CD4-positive, alpha-beta T cell (primary cell): ENCODE data around the gene LIPK. TPM values are rescaled to one million over a fixed set of nuclear protein-coding genes. Genes with fewer than 3 reads are reported as not detected.

ENCODE experiments used
- ATAC-seq: fragments of 200-7000 bp; cut with Tn5 transposase; one replicate; pipeline ENCODE4 v1.10.0; 2022; ENCODE audit warnings: mild to moderate bottlenecking; ENCODE audit not compliant: poor library complexity
- CTCF ChIA-PET: fragments of 350-600 bp; sonication (Branson Sonifier 250); formaldehyde crosslinking; loops from one replicate; lab custom pipeline; 2021; ENCODE audit warnings: antibody characterized with exemption, inconsistent platforms; lab: Charles Lee
- POLR2A ChIA-PET: fragments of 350-600 bp; sonication (Branson Sonifier 250); formaldehyde crosslinking; loops from one replicate; lab custom pipeline; 2021; ENCODE audit warnings: antibody characterized with exemption, inconsistent platforms; lab: Charles Lee
- DNase-seq, 14 experiments: peaks; one replicate each; pipeline ENCODE4 v3.0.0-alpha.2; 2013 to 2020; ENCODE audit warnings: mixed read lengths in 2 of 14
- H3K27ac ChIP-seq, 2 donors: one replicate each; pipeline versions ENCODE4 v1.5.1 to v1.7.0; 2013; ENCODE audit warnings: low read length in 2 of 2, low read depth in 1 of 2, mild to moderate bottlenecking in 1 of 2
- H3K27me3 ChIP-seq, 2 experiments: 1 replicate in 1 of 2; 2 replicates in 1 of 2; pipeline versions ENCODE4 v1.6.1 to v1.7.0; 2013; ENCODE audit warnings: low read length in 2 of 2, control low read depth in 1 of 2, mild to moderate bottlenecking in 1 of 2, moderate library complexity in 1 of 2; ENCODE audit not compliant: insufficient read depth in 2 of 2, control insufficient read depth in 1 of 2
- H3K36me3 ChIP-seq: one replicate; pipeline ENCODE4 v1.6.1; 2013; ENCODE audit warnings: low read length, control low read depth; ENCODE audit not compliant: insufficient read depth
- H3K4me1 ChIP-seq: one replicate; pipeline ENCODE4 v1.6.1; 2013; ENCODE audit warnings: low read length, control low read depth; ENCODE audit not compliant: insufficient read depth
- H3K4me3 ChIP-seq: one replicate; pipeline ENCODE4 v1.5.1; 2013; ENCODE audit warnings: mild to moderate bottlenecking, low read length, moderate library complexity
- H3K9me3 ChIP-seq, 2 experiments: 1 replicate in 1 of 2; 2 replicates in 1 of 2; pipeline versions ENCODE4 v1.6.1 to v1.7.0; 2013; ENCODE audit warnings: low read length in 2 of 2, mild to moderate bottlenecking in 2 of 2, control low read depth in 1 of 2, moderate library complexity in 1 of 2; ENCODE audit not compliant: control insufficient read depth in 1 of 2, insufficient read depth in 1 of 2
- H3K27ac Mint-ChIP-seq: one replicate; pipeline ENCODE4 v1.8.0; 2020; ENCODE audit warnings: mixed read lengths
- H3K27me3 Mint-ChIP-seq: one replicate; pipeline ENCODE4 v1.8.0; 2021; ENCODE audit warnings: mixed read lengths
- H3K36me3 Mint-ChIP-seq: one replicate; pipeline ENCODE4 v1.8.0; 2021; ENCODE audit warnings: low read depth, mixed read lengths
- H3K4me1 Mint-ChIP-seq: one replicate; pipeline ENCODE4 v1.8.0; 2021; ENCODE audit warnings: low read depth, mixed read lengths
- H3K4me3 Mint-ChIP-seq: one replicate; pipeline ENCODE4 v1.8.0; 2020; ENCODE audit warnings: mild to moderate bottlenecking, mixed read lengths
- H3K9me3 Mint-ChIP-seq: one replicate; pipeline ENCODE4 v1.8.0; 2020; ENCODE audit warnings: mixed read lengths
- intact Hi-C, 2 experiments: fragments of 100-400 bp; cut with DNase I in 1 of 2; cut with micrococcal nuclease in 1 of 2; formaldehyde crosslinking; loops; one replicate each; pipeline versions ENCODE4 v1.15.1 to v1.9.0; 2023 to 2025; cut with DNase I, micrococcal nuclease
- total RNA-seq, 174 experiments: library from RNA in 2 of 174; stranded (reverse) in 2 of 174; gene quantifications; one replicate each; pipeline ENCODE4 v1.2.3 and lab custom pipeline; 2021 to 2026
- TF ChIP-seq, protein P1 (sequence below): fragments of 200-600 bp; IDR thresholded peaks from one replicate; pipeline ENCODE4 v1.8.0; 2022; ENCODE audit warnings: antibody characterized with exemption, mild to moderate bottlenecking

Gene LIPK
- total RNA-seq, 2 experiments from 2014 or later, result not detected

DNA sequence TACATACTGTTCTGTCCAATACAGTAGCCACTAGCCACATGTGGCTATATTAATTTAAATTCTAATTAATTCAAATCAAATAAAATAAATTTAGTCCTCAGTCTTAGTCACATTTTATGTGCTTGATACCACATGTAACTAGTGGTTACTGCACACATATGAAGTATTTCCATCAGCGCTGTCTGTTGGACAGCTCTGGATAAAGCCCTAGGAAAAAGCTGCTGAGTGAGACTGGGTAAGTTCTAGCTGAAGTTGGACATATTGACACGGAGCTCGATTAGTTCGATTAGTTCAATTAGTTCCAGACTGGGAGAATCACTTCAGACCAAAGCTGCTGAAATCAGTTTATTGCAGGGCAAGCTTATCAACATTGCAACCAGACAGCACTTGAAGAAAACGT is 81.4 kb downstream of the LIPK start:
- intact Hi-C loops, result no loop called here
- H3K4me3 Mint-ChIP-seq, result no peak overlapping the region
- H3K27me3 Mint-ChIP-seq, result no peaks in the 10 kb centered on the region
- ATAC-seq, result no peak
- DNase-seq, result no peak
- Histone ChIP-seq H3K9me3 (no peaks in the 10 kb centered on the region), H3K4me1 (no peaks in the 10 kb centered on the region), H3K4me3 (no peak overlapping the region), H3K27me3 (no peaks in the 10 kb centered on the region), H3K36me3 (no peaks in the 10 kb centered on the region), H3K27ac (no peak overlapping the region)
- no peaks in the 10 kb centered on the region for H3K36me3 Mint-ChIP-seq
- POLR2A ChIA-PET, result no interaction called here
- H3K27ac Mint-ChIP-seq, result no peak overlapping the region
- CTCF ChIA-PET, result no interaction called here
- no peaks in the 10 kb centered on the region for H3K4me1 Mint-ChIP-seq
- H3K9me3 Mint-ChIP-seq, result no peaks in the 10 kb centered on the region
- TF ChIP-seq, protein P1, sequence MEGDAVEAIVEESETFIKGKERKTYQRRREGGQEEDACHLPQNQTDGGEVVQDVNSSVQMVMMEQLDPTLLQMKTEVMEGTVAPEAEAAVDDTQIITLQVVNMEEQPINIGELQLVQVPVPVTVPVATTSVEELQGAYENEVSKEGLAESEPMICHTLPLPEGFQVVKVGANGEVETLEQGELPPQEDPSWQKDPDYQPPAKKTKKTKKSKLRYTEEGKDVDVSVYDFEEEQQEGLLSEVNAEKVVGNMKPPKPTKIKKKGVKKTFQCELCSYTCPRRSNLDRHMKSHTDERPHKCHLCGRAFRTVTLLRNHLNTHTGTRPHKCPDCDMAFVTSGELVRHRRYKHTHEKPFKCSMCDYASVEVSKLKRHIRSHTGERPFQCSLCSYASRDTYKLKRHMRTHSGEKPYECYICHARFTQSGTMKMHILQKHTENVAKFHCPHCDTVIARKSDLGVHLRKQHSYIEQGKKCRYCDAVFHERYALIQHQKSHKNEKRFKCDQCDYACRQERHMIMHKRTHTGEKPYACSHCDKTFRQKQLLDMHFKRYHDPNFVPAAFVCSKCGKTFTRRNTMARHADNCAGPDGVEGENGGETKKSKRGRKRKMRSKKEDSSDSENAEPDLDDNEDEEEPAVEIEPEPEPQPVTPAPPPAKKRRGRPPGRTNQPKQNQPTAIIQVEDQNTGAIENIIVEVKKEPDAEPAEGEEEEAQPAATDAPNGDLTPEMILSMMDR, result no peak

DNA sequence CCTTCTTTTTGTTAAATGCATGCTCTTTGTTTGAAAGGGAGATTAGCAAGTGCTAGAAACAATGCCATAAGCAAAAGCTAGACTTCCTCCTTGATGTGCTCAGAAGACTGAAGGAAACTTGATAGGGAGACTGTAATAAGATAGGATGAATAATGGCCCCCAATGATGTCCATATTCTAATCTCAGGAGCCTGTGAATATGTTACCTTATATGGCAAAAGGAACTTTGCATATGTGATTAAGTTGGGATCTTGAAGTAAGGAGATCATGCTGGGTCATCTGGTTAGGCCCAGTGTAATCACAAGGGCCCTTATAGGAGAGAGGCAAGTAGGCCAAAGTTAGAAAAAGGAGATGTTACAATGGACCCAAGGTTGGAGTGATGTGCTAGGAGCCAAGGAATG is 82.9 kb downstream of the LIPK start:
- H3K4me3 Mint-ChIP-seq, result no peak overlapping the region
- CTCF ChIA-PET, result no interaction called here

DNA sequence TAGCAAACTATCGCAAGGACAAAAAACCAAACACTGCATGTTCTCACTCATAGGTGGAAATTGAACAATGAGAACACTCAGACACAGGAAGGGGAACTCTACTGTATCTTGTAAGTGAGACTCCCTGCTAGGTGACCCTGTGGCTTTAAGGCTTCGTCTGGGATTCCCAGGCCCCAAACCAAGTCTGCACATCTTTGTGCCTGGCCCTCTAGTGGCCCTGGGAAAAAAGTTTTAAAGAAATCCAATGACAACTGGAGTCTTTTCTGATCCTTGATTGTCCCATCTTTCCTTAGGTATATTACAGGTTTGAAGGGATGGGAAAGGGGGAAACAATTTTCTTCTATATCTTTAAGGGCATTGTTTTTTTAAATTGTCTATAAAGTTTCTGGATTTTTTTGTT is 85.9 kb downstream of the LIPK start:
- H3K4me3 ChIP-seq, result no peak overlapping the region
- Mint-ChIP-seq H3K9me3 (no peaks in the 10 kb centered on the region), H3K36me3 (no peaks in the 10 kb centered on the region), H3K27me3 (no peaks in the 10 kb centered on the region), H3K4me3 (no peak overlapping the region), H3K4me1 (peaks cover 11% of the 10 kb centered on the region), H3K27ac (no peak overlapping the region)
- CTCF ChIA-PET, result no interaction called here
- H3K27me3 ChIP-seq, result no peaks in the 10 kb centered on the region
- H3K36me3 ChIP-seq, result no peaks in the 10 kb centered on the region
- peaks cover 3% of the 10 kb centered on the region for H3K4me1 ChIP-seq
- TF ChIP-seq, protein P1, result peak; percentile 30
- no peaks in the 10 kb centered on the region for H3K9me3 ChIP-seq
- POLR2A ChIA-PET, result no interaction called here
- H3K27ac ChIP-seq, result no peak overlapping the region
- intact Hi-C loops, result no loop called here
- no peak for ATAC-seq
- peak in 2 of 14 experiments; percentile 32 to 36 for DNase-seq

More for the DNA sequence above, 82.9 kb downstream of the LIPK start:
- no peaks in the 10 kb centered on the region for H3K36me3 ChIP-seq
- H3K4me1 ChIP-seq, result peaks cover under 1% of the 10 kb centered on the region
- no peak overlapping the region for H3K4me3 ChIP-seq
- no peak overlapping the region for H3K27ac Mint-ChIP-seq
- H3K27me3 ChIP-seq, result no peaks in the 10 kb centered on the region
- H3K9me3 Mint-ChIP-seq, result no peaks in the 10 kb centered on the region
- no peak for ATAC-seq
- no peak for DNase-seq
- TF ChIP-seq, protein P1, result no peak
- no peaks in the 10 kb centered on the region for H3K27me3 Mint-ChIP-seq
- no peak overlapping the region for H3K27ac ChIP-seq
- peaks cover 8% of the 10 kb centered on the region for H3K4me1 Mint-ChIP-seq
- no peaks in the 10 kb centered on the region for H3K9me3 ChIP-seq
- H3K36me3 Mint-ChIP-seq, result no peaks in the 10 kb centered on the region
- POLR2A ChIA-PET, result no interaction called here
- intact Hi-C loops, result no loop called here
